ENCODE measurements around the gene LTF. TPM values are rescaled to one million over a fixed set of nuclear protein-coding genes. Genes with fewer than 3 reads are reported as not detected.

Gene LTF
- total RNA-seq, 1 donor from 2014 or later = not detected

GRCh38 chr3:46416125-46416810 is 48.4 kb downstream of the LTF start:
- Mint-ChIP-seq H3K27me3 (ENCODE audit: unreplicated experiment) (peaks cover 2% of the 10 kb centered on the region), H3K36me3 (ENCODE audit: unreplicated experiment) (no peaks in the 10 kb centered on the region), H3K9me3 (ENCODE audit: unreplicated experiment) (peaks cover 2% of the 10 kb centered on the region), H3K4me3 (ENCODE audit: unreplicated experiment) (no peak overlapping the region), H3K27ac (ENCODE audit: unreplicated experiment) (no peak overlapping the region), H3K4me1 (ENCODE audit: low read depth, unreplicated experiment) (no peaks in the 10 kb centered on the region)
- no peak for TF ChIP-seq CTCF (IDR thresholded peaks at IDR 0.05; ENCODE audit: partially characterized antibody, unreplicated experiment)
- DNase-seq = no peak

GRCh38 chr3:46414739-46415138 is 50.0 kb downstream of the LTF start:
- Mint-ChIP-seq H3K27me3 (ENCODE audit: unreplicated experiment) (no peaks in the 10 kb centered on the region), H3K9me3 (ENCODE audit: unreplicated experiment) (peaks cover 2% of the 10 kb centered on the region), H3K27ac (ENCODE audit: unreplicated experiment) (no peak overlapping the region), H3K4me1 (ENCODE audit: low read depth, unreplicated experiment) (peaks cover 3% of the 10 kb centered on the region), H3K36me3 (ENCODE audit: unreplicated experiment) (no peaks in the 10 kb centered on the region), H3K4me3 (ENCODE audit: unreplicated experiment) (no peak overlapping the region)
- TF ChIP-seq CTCF (IDR thresholded peaks at IDR 0.05; ENCODE audit: partially characterized antibody, unreplicated experiment) = no peak
- no peak for DNase-seq

- Mint-ChIP-seq H3K4me3 (ENCODE audit: unreplicated experiment) (no peak overlapping the region), H3K36me3 (ENCODE audit: unreplicated experiment) (no peaks in the 10 kb centered on the region), H3K27me3 (ENCODE audit: unreplicated experiment) (no peaks in the 10 kb centered on the region), H3K4me1 (ENCODE audit: low read depth, unreplicated experiment) (peaks cover 3% of the 10 kb centered on the region), H3K27ac (ENCODE audit: unreplicated experiment) (no peak overlapping the region), H3K9me3 (ENCODE audit: unreplicated experiment) (peaks cover 2% of the 10 kb centered on the region)
- TF ChIP-seq CTCF (IDR thresholded peaks at IDR 0.05; ENCODE audit: partially characterized antibody, unreplicated experiment) = no peak
- DNase-seq = no peak
These were observed 50.8 kb downstream of the LTF start for GRCh38 chr3:46413951-46414350.

- no peaks in the 10 kb centered on the region for H3K27me3 Mint-ChIP-seq (ENCODE audit: unreplicated experiment)
- no peak for DNase-seq
- no peak overlapping the region for H3K27ac Mint-ChIP-seq (ENCODE audit: unreplicated experiment)
- H3K9me3 Mint-ChIP-seq (ENCODE audit: unreplicated experiment) = peaks cover 2% of the 10 kb centered on the region
- H3K36me3 Mint-ChIP-seq (ENCODE audit: unreplicated experiment) = no peaks in the 10 kb centered on the region
- H3K4me1 Mint-ChIP-seq (ENCODE audit: low read depth, unreplicated experiment) = peaks cover 3% of the 10 kb centered on the region
- H3K4me3 Mint-ChIP-seq (ENCODE audit: unreplicated experiment) = no peak overlapping the region
- no peak for TF ChIP-seq CTCF (IDR thresholded peaks at IDR 0.05; ENCODE audit: partially characterized antibody, unreplicated experiment)
These were observed 51.9 kb downstream of the LTF start for GRCh38 chr3:46412786-46413298.

- H3K27me3 Mint-ChIP-seq (ENCODE audit: unreplicated experiment) = no peaks in the 10 kb centered on the region
- peaks cover 3% of the 10 kb centered on the region for H3K4me1 Mint-ChIP-seq (ENCODE audit: low read depth, unreplicated experiment)
- H3K36me3 Mint-ChIP-seq (ENCODE audit: unreplicated experiment) = no peaks in the 10 kb centered on the region
- H3K27ac Mint-ChIP-seq (ENCODE audit: unreplicated experiment) = no peak overlapping the region
- TF ChIP-seq CTCF (IDR thresholded peaks at IDR 0.05; ENCODE audit: partially characterized antibody, unreplicated experiment) = no peak
- H3K4me3 Mint-ChIP-seq (ENCODE audit: unreplicated experiment) = no peak overlapping the region
- no peak for DNase-seq
- H3K9me3 Mint-ChIP-seq (ENCODE audit: unreplicated experiment) = no peaks in the 10 kb centered on the region
These were observed 53.4 kb downstream of the LTF start for GRCh38 chr3:46411271-46411670.

Measured in glutamatergic neuron (in vitro differentiated cells).